Measurements from ENCODE around the gene RECQL5.
A peak's percentile ranks its signal among the peaks of the same experiment; 100 is the strongest.

The RECQL5 gene

GRCh38 chr17:75685499-75685898, 18.5 kb upstream of the RECQL5 start:
- DNase-seq: no peak

GRCh38 chr17:75684924-75685323, 18.0 kb upstream of the RECQL5 start:
- no peak for DNase-seq

- DNase-seq: no peak
These were observed 17.3 kb upstream of the RECQL5 start for GRCh38 chr17:75684249-75684648.

GRCh38 chr17:75683583-75683982, 16.6 kb upstream of the RECQL5 start:
- no peak for DNase-seq

GRCh38 chr17:75681289-75681688, 14.3 kb upstream of the RECQL5 start:
- DNase-seq: no peak

GRCh38 chr17:75680431-75680830, 13.5 kb upstream of the RECQL5 start:
- DNase-seq: no peak

GRCh38 chr17:75679706-75680211, 12.8 kb upstream of the RECQL5 start:
- no peak for DNase-seq

GRCh38 chr17:75676461-75676860, 9.5 kb upstream of the RECQL5 start:
- DNase-seq: no peak

- no peak for DNase-seq
These were observed 6.5 kb upstream of the RECQL5 start for GRCh38 chr17:75673487-75673886.

GRCh38 chr17:75672011-75672410, 5.1 kb upstream of the RECQL5 start:
- no peak for DNase-seq

GRCh38 chr17:75670868-75671267, 3.9 kb upstream of the RECQL5 start:
- no peak for DNase-seq

GRCh38 chr17:75668489-75668888, 1.5 kb upstream of the RECQL5 start:
- DNase-seq: no peak

- DNase-seq: no peak
These were observed 871 bp upstream of the RECQL5 start for GRCh38 chr17:75667825-75668224.

GRCh38 chr17:75665981-75666380, 973 bp downstream of the RECQL5 start:
- DNase-seq: no peak

GRCh38 chr17:75664099-75664549, 2.8 kb downstream of the RECQL5 start:
- no peak for DNase-seq

GRCh38 chr17:75662511-75662910, 4.4 kb downstream of the RECQL5 start:
- DNase-seq: no peak

GRCh38 chr17:75661531-75661930, 5.4 kb downstream of the RECQL5 start:
- no peak for DNase-seq

- DNase-seq: no peak
These were observed 8.7 kb downstream of the RECQL5 start for GRCh38 chr17:75658237-75658636.

GRCh38 chr17:75654176-75654575, 12.8 kb downstream of the RECQL5 start:
- DNase-seq: no peak

GRCh38 chr17:75652934-75653549, 13.9 kb downstream of the RECQL5 start:
- peak in 1 of 2 experiments; percentile 10 for DNase-seq

GRCh38 chr17:75652341-75652740, 14.6 kb downstream of the RECQL5 start:
- no peak for DNase-seq

- no peak for DNase-seq
These were observed 16.1 kb downstream of the RECQL5 start for GRCh38 chr17:75650874-75651273.

GRCh38 chr17:75649687-75650086, 17.3 kb downstream of the RECQL5 start:
- DNase-seq: no peak

GRCh38 chr17:75647921-75648320, 19.0 kb downstream of the RECQL5 start:
- DNase-seq: no peak

GRCh38 chr17:75647061-75647460, 19.9 kb downstream of the RECQL5 start:
- no peak for DNase-seq

All from activated CD4-positive, alpha-beta T cell treated with anti-CD3 and anti-CD28 coated beads, Interleukin-2, amount 50 U/mL, for 4 hours (primary cell).